NCI-H2196 treated with DMSO at 0.1 percent for 48 hours (cell line): ENCODE results near the gene MAPT.

Source experiments
- DNase-seq: peaks from one replicate; lab custom pipeline; 2025; ENCODE audit not compliant: unreplicated experiment; lab: John Stamatoyannopoulos, UW

Gene MAPT

DNA sequence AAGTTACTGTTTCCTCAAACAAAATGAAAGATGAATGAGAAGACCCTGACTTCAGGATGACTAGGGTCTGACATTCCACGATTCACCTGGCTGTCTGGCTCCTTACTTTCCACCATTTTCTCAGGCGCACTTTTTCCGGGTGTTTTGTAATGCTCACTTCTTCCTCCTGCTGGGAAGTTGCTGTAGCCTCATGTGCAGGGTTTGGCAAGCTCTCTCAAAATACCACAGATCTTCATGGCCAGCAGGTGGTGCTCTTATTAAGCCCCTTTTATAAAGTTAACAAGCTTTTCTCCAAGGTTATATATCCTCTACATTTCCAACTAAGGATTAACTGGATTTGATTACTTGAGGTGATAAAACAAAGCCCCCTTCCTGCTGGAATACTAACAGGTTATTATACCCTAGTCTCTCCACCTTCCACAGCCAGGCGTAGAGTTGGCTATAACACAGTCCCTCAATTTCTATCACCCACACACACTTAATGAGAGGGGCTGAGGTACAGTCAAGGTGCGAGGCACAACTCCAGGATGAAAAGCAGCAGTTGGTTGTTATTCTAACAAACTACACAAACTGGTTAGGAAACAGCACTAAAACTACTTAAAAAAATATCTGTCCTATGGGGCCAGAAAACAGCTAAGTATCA lies 150.1 kb downstream of the MAPT start:
- peak; percentile 91 for DNase-seq

- no peak for DNase-seq
Observed at GRCh38 chr17:46044989-46045388, 150.6 kb downstream of the MAPT start.

DNA sequence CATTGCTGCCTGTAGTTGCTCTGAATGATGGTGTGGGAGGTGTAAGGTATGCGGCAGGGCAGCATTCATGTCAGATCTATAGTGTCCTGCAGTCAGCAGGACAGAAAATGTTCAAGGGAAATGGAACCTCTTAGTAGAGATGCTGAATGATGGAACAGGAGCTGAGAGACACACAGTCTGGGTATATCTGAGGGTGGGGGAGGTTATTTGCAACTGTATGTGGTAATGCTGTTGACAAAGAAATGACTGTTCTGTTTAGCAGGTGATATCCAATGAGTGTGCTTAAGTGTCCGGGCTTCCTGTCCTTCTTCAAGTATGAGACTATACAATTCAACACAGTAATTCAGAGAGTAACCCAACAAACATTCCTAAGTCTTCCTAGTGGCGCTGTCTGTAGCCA lies 151.3 kb downstream of the MAPT start:
- peak; percentile 79 for DNase-seq

- no peak for DNase-seq
Observed at GRCh38 chr17:46046957-46047356, 152.6 kb downstream of the MAPT start.

DNA sequence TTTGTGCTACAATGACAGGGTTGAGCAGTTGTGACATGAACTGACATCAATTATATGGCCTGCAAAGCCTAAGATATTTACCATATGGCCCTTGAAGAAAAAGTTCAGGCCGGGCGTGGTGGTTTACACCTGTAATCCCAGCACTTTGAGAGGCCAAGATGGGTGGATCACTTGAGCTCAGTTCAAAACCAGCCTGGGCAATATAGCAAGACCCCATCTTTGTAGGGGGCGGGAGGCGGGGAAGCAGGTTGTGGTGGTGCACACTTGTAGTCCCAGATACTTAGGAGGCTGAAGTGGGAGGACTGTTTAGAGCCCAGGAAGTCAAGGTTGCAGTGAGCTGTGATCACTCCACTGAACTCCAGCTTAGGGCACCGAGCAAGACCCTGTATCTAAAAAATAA lies 153.0 kb downstream of the MAPT start:
- DNase-seq: no peak

DNA sequence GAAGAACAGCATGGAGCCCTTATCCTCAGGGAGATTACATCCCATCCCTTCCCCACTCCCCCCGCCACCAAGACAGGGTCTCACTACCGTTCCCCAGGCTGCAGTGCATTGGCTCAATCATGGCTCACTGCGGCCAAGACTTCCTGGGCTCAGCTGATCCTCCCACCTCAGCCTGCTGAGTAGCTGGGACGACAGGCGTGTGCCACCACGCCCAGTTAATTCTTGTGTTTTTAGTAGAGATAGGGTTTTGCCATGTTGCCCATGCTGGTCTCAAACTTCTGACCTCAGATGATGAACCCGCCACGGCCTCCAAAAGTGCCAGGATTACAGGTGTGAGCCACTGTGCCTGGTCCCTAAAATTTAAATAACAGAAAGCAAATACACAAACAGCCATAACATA lies 153.5 kb downstream of the MAPT start:
- DNase-seq: no peak

GRCh38 chr17:46049656-46050055 lies 155.3 kb downstream of the MAPT start:
- no peak for DNase-seq

DNA sequence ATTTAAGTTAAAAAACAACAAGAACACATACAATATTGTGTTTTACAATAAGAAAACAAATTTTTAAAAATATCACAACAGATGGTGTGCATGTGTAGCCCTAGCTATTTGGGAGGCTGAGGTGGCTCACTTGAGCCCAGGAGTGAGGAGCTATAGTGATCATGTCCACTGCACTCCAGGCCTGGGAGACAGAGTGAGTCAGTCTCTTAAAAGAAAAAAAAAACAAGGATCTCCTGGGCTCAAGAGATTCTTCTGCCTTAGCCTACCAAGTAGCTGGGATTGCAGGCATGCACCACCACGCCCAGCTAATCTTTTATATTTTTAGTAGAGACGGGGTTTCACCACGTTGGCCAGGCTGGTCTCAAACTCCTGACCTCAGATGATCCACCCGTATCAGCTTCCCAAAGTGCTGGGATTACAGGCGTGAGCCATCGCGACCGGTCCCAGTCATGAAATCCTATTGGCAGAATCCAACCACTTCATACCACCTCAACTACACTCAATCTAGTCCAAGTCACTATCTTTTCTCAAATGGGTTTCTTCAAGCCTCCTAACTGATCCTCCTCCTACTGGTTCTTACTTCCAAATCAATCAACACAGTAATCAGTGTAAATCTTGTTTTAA lies 159.7 kb downstream of the MAPT start:
- no peak for DNase-seq

- no peak for DNase-seq
Observed at GRCh38 chr17:46056800-46057304, 162.5 kb downstream of the MAPT start.

DNA sequence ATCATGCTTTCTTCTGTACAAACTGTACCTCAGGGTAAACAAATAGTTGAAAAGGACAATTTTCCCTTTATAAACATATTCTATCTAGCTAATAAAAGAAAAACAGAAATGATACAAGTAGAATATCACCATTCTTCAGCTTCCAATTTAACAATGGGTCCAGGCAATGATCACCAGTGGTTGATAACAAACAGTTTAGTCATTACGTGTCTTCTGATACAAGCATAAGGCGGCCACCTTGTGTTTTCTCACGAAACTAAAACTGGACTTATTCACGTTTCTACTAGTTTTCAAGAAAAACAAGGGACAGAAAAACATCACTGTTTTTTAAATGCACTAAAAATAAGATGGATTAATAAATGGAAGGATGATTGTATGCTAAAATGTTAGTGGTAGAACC lies 163.0 kb downstream of the MAPT start:
- DNase-seq: no peak

- no peak for DNase-seq
Observed at GRCh38 chr17:46059486-46059885, 165.1 kb downstream of the MAPT start.

GRCh38 chr17:46060461-46060860 lies 166.1 kb downstream of the MAPT start:
- DNase-seq: no peak

- DNase-seq: no peak
Observed at GRCh38 chr17:46061435-46061834, 167.1 kb downstream of the MAPT start.

DNA sequence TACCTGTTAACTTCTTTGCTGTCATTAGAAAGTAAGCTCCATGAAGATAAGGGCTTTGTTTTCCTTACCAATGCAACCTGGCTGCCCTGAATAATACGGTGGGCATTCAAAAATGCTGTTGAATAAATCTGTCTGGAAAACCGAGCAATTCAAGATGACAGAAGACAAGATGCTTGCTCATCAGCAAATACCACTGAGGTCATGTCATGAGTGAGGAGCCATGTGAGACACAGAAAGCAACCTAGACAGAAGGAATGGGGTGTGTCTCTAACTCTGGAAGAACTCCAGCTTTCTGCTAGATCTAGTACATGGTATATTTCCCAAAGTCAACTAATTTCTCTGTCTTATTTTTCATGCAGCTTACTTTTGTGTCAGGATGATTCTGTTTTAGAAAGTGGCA lies 168.9 kb downstream of the MAPT start:
- DNase-seq: no peak

DNA sequence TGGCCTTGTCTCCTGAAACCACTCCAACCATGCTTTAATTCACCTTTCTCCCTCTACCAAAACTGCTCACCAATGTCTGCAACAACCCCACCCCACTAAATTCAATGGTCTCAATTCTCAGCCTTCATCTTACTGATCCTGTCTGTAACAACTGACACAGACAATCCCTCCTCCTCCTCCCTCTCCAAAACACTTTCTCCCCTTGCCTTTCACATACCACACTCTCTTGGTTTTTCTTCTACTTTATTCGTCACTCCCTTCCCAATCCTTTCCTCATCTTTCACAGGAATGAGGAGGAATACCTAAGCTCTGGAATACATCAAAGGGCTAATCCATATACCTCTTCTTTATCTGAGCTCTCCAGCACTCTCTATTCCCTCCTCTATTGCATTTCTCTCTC lies 170.1 kb downstream of the MAPT start:
- no peak for DNase-seq

GRCh38 chr17:46071796-46072195 lies 177.4 kb downstream of the MAPT start:
- no peak for DNase-seq

- DNase-seq: no peak
Observed at GRCh38 chr17:46072998-46073397, 178.6 kb downstream of the MAPT start.

- DNase-seq: no peak
Observed at GRCh38 chr17:46074540-46074939, 180.2 kb downstream of the MAPT start.
